Gastroesophageal sphincter (tissue), 3 donors: ENCODE data around the gene ASB1.

ENCODE experiments used
- POLR2A ChIP-seq, 2 donors: fragments of 450-650 bp; IDR thresholded peaks; one replicate each; pipeline ENCODE4 v1.6.1; 2017; ENCODE audit warnings: antibody characterized with exemption in 2 of 2, mild to moderate bottlenecking in 2 of 2, moderate library complexity in 1 of 2
- POLR2AphosphoS5 ChIP-seq: sonication (generic); formaldehyde crosslinking; IDR thresholded peaks from one replicate; pipeline ENCODE4 v1.6.1; 2017; ENCODE audit warnings: antibody characterized with exemption
- TF ChIP-seq, protein P1 (sequence below), 4 experiments: fragments of 200-600 bp in 2 of 4; fragments of 450-650 bp in 2 of 4; sonication (generic) in 1 of 4; IDR thresholded peaks; one replicate each; pipeline ENCODE4 v1.5.1; 2017 to 2019; ENCODE audit warnings: antibody characterized with exemption in 4 of 4, mild to moderate bottlenecking in 2 of 4, moderate library complexity in 2 of 4

DNA sequence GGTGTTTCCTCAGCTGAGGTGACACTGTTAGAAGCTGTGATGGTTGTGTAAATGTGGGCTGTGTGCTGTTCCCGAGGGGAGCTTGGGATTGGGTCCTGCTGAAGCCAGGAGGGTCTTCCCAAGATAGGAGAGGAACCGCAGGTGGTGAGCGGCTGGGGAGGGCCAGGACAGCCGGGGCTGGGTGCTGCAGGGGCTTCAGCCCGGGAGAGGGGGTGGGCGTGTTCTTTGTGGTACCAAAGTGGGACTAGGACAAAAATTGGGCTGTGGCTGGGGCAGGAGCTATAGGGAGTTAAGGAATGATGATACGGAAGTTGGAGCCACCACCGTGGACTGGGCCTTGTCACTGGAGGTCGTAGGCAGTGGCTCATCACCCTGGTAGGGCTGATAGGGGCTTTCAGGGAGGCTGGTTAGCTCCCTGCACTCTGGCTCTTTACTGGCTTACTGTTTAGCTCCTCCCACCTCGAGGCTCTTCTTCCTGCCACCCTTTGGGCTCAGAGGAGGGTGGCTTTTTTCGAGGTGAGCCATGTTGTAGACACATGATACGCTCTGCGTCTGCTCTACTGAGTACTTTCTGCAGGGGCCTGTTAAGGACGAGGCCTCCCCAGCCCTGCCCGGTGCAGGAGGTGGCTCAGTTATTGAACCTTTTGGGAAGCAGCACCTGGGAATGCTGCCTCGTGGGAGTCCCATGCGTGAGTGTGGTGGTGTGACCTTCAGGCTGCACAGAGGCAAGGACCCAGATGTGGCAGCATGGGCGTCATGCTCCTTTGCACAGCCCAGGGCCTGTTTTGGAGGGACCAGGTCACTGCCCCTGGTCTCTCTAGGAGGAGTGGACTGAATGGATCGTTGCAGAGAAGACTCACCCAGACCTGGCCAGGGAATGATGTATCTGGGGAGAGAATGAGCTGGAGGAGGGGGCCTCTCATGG lies 21.6 kb downstream of the ASB1 start:
- TF ChIP-seq, protein P1, sequence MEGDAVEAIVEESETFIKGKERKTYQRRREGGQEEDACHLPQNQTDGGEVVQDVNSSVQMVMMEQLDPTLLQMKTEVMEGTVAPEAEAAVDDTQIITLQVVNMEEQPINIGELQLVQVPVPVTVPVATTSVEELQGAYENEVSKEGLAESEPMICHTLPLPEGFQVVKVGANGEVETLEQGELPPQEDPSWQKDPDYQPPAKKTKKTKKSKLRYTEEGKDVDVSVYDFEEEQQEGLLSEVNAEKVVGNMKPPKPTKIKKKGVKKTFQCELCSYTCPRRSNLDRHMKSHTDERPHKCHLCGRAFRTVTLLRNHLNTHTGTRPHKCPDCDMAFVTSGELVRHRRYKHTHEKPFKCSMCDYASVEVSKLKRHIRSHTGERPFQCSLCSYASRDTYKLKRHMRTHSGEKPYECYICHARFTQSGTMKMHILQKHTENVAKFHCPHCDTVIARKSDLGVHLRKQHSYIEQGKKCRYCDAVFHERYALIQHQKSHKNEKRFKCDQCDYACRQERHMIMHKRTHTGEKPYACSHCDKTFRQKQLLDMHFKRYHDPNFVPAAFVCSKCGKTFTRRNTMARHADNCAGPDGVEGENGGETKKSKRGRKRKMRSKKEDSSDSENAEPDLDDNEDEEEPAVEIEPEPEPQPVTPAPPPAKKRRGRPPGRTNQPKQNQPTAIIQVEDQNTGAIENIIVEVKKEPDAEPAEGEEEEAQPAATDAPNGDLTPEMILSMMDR (IDR thresholded peaks at IDR 0.05): no peak
- TF ChIP-seq POLR2A (IDR thresholded peaks at IDR 0.05) (no peak), POLR2AphosphoS5 (no peak)
